Ovary (tissue), 3 donors: ENCODE data around the gene NGEF.

Experiments
- CTCF ChIP-seq, 3 donors: fragments of 450-650 bp in 2 of 3; fragments of 200-600 bp in 1 of 3; IDR thresholded peaks; one replicate each; pipeline versions ENCODE4 v1.5.1 to v1.8.0; 2016 to 2022; ENCODE audit warnings: antibody characterized with exemption in 3 of 3, mild to moderate bottlenecking in 1 of 3
- EP300 ChIP-seq: sonication (generic); formaldehyde crosslinking; IDR thresholded peaks from one replicate; pipeline ENCODE4 v1.6.1; 2017; ENCODE audit warnings: antibody characterized with exemption
- POLR2A ChIP-seq: fragments of 450-650 bp; IDR thresholded peaks from one replicate; pipeline ENCODE4 v1.6.1; 2017; ENCODE audit warnings: antibody characterized with exemption, mild to moderate bottlenecking, moderate library complexity
- donor health status: DM: no; HTN: no; CAD: no.

- TF ChIP-seq CTCF (IDR thresholded peaks at IDR 0.05) (no peak), POLR2A (no peak), EP300 (no peak)
Measured at GRCh38 chr2:232910376-232910775, 102.7 kb downstream of the NGEF start.
